ENCODE measurements around the gene PFDN1. TPM values are rescaled to one million over a fixed set of nuclear protein-coding genes. Genes with fewer than 3 reads are reported as not detected.

Gene PFDN1
- total RNA-seq, 6 experiments from 2014 or later, result 75.0 to 95.8 (median 89.0) TPM

- Mint-ChIP-seq H3K9me3 (no peaks in the 10 kb centered on the region; the same call in 1 of the 2 replicates), H3K4me1 (ENCODE audit: low read depth) (peaks cover 83% of the 10 kb centered on the region), H3K27ac (peak overlapping the region; percentile 94)
These were observed 20.1 kb upstream of the PFDN1 start for GRCh38 chr5:140322751-140323731.

GRCh38 chr5:140321796-140322195 lies 18.9 kb upstream of the PFDN1 start:
- Mint-ChIP-seq H3K27ac (peak overlapping the region; percentile 94), H3K4me1 (ENCODE audit: low read depth) (peaks cover 80% of the 10 kb centered on the region), H3K4me3 (no peak overlapping the region), H3K9me3 (no peaks in the 10 kb centered on the region; the same call in 1 of the 2 replicates), H3K36me3 (ENCODE audit: low read depth) (peaks cover 7% of the 10 kb centered on the region; the same call in 1 of the 2 replicates), H3K27me3 (ENCODE audit: insufficient read depth) (peaks cover 1% of the 10 kb centered on the region)
- no peak for DNase-seq
- TF ChIP-seq CTCF (IDR thresholded peaks at IDR 0.05), result no peak

More at GRCh38 chr5:140322751-140323731, 20.1 kb upstream of the PFDN1 start:
- peak; percentile 96 for DNase-seq
- Mint-ChIP-seq H3K36me3 (ENCODE audit: low read depth) (peaks cover 7% of the 10 kb centered on the region; the same call in 1 of the 2 replicates), H3K27me3 (ENCODE audit: insufficient read depth) (peaks cover 1% of the 10 kb centered on the region), H3K4me3 (peak overlapping the region; percentile 73)
- TF ChIP-seq CTCF (IDR thresholded peaks at IDR 0.05), result no peak

- no peaks in the 10 kb centered on the region; the same call in 1 of the 2 replicates for H3K9me3 Mint-ChIP-seq
- H3K27me3 Mint-ChIP-seq (ENCODE audit: insufficient read depth), result peaks cover 1% of the 10 kb centered on the region
- no peak overlapping the region for H3K4me3 Mint-ChIP-seq
- H3K36me3 Mint-ChIP-seq (ENCODE audit: low read depth), result peaks cover 7% of the 10 kb centered on the region; the same call in 1 of the 2 replicates
- H3K27ac Mint-ChIP-seq, result no peak overlapping the region
- no peak for TF ChIP-seq CTCF (IDR thresholded peaks at IDR 0.05)
- DNase-seq, result no peak
- peaks cover 66% of the 10 kb centered on the region for H3K4me1 Mint-ChIP-seq (ENCODE audit: low read depth)
These were observed 16.9 kb upstream of the PFDN1 start for GRCh38 chr5:140319833-140320232.

GRCh38 chr5:140318792-140319191 lies 15.9 kb upstream of the PFDN1 start:
- TF ChIP-seq CTCF (IDR thresholded peaks at IDR 0.05), result no peak
- Mint-ChIP-seq H3K27me3 (ENCODE audit: insufficient read depth) (peaks cover 1% of the 10 kb centered on the region; the same call in 1 of the 2 replicates), H3K4me1 (ENCODE audit: low read depth) (peaks cover 60% of the 10 kb centered on the region), H3K36me3 (ENCODE audit: low read depth) (peaks cover 7% of the 10 kb centered on the region; the same call in 1 of the 2 replicates), H3K9me3 (no peaks in the 10 kb centered on the region; the same call in 1 of the 2 replicates), H3K4me3 (no peak overlapping the region), H3K27ac (peak overlapping the region; percentile 34; the same call in 1 of the 2 replicates)
- no peak for DNase-seq

- Mint-ChIP-seq H3K4me3 (peak overlapping the region; percentile 43; the same call in 1 of the 2 replicates), H3K27ac (peak overlapping the region; percentile 78), H3K9me3 (no peaks in the 10 kb centered on the region; the same call in 1 of the 2 replicates), H3K27me3 (ENCODE audit: insufficient read depth) (peaks cover 1% of the 10 kb centered on the region; the same call in 1 of the 2 replicates), H3K4me1 (ENCODE audit: low read depth) (peaks cover 60% of the 10 kb centered on the region), H3K36me3 (ENCODE audit: low read depth) (peaks cover 7% of the 10 kb centered on the region; the same call in 1 of the 2 replicates)
- peak; percentile 74 for DNase-seq
- no peak for TF ChIP-seq CTCF (IDR thresholded peaks at IDR 0.05)
These were observed 15.0 kb upstream of the PFDN1 start for GRCh38 chr5:140317859-140318258.
